Neural progenitor cell (in vitro differentiated cells): ENCODE data around the gene SCUBE2.

Source experiments
- EZH2 ChIP-seq: fragments of 200-600 bp; sonication (generic); IDR thresholded peaks from 2 replicates; pipeline ENCODE4 v1.6.1; 2017; ENCODE audit warnings: antibody characterized with exemption, mild to moderate bottlenecking, moderate library complexity
- EZH2phosphoT487 ChIP-seq: fragments of 200-600 bp; sonication (generic); IDR thresholded peaks from 2 replicates; pipeline ENCODE4 v1.6.1; 2017; ENCODE audit warnings: antibody characterized with exemption
- TF ChIP-seq, protein P1 (sequence below): fragments of 200-600 bp; sonication (generic); IDR thresholded peaks from 2 replicates; pipeline ENCODE4 v1.5.1; 2017; ENCODE audit warnings: antibody characterized with exemption, mild to moderate bottlenecking

DNA sequence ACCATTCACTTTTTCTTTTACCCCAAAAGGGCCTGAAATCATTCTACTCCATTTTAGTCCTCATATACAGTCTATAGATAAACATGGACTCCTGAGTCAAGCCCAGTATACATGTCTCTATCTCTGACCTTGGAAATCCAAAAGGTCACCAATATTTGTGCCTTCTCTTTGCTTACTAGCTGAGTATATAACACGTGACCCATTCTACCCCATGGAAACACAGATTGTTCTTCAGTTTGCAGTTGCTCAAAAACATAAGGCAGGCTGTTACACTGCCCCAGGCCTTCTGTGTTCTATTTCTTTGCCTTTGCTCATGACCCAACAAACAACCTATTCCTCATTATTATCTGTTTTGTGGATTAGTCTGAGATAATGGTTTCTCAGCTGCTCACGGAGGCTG is 93.4 kb downstream of the SCUBE2 start:
- TF ChIP-seq, protein P1, sequence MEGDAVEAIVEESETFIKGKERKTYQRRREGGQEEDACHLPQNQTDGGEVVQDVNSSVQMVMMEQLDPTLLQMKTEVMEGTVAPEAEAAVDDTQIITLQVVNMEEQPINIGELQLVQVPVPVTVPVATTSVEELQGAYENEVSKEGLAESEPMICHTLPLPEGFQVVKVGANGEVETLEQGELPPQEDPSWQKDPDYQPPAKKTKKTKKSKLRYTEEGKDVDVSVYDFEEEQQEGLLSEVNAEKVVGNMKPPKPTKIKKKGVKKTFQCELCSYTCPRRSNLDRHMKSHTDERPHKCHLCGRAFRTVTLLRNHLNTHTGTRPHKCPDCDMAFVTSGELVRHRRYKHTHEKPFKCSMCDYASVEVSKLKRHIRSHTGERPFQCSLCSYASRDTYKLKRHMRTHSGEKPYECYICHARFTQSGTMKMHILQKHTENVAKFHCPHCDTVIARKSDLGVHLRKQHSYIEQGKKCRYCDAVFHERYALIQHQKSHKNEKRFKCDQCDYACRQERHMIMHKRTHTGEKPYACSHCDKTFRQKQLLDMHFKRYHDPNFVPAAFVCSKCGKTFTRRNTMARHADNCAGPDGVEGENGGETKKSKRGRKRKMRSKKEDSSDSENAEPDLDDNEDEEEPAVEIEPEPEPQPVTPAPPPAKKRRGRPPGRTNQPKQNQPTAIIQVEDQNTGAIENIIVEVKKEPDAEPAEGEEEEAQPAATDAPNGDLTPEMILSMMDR, result no peak
- TF ChIP-seq EZH2, result no peak
- TF ChIP-seq EZH2phosphoT487, result no peak
